ENCODE data around the gene VWA5B2.
"Not testable (repeated sequence)": the region's sequence is repeated elsewhere in the genome, so short reads cannot be mapped to it uniquely, and the experiment has no call there.

VWA5B2 gene

GRCh38 chr3:184248454-184249411, 19.3 kb downstream of the VWA5B2 start, which contains the start of gene ALG3:
ALG3 (minus strand) TSS chr3:184248962; CDS start chr3:184248940, 22 bp downstream.
- DNase-seq: peak; percentile 81

GRCh38 chr3:184249412-184250166, 20.2 kb downstream of the VWA5B2 start, which contains the start of gene EEF1AKMT4:
EEF1AKMT4 (plus strand) TSS chr3:184249672; CDS start chr3:184249695, 23 bp downstream.
- peak; percentile 99 for DNase-seq

- peak; percentile 90 for DNase-seq
Observed at GRCh38 chr3:184250167-184250828, 20.9 kb downstream of the VWA5B2 start.

GRCh38 chr3:184255291-184256039, 26.1 kb downstream of the VWA5B2 start:
- no peak for DNase-seq

- no peak for DNase-seq
Observed at GRCh38 chr3:184257083-184257915, 27.9 kb downstream of the VWA5B2 start.

GRCh38 chr3:184258926-184259325, 29.5 kb downstream of the VWA5B2 start:
- DNase-seq: no peak

GRCh38 chr3:184259396-184259877, 30.1 kb downstream of the VWA5B2 start:
- no peak for DNase-seq

- DNase-seq: peak; percentile 27
Observed at GRCh38 chr3:184259878-184260723, 30.7 kb downstream of the VWA5B2 start.

- DNase-seq: peak; percentile 27
Observed at GRCh38 chr3:184260724-184261269, 31.4 kb downstream of the VWA5B2 start.

- peak; percentile 85 for DNase-seq
Observed at GRCh38 chr3:184261270-184261853, 32.0 kb downstream of the VWA5B2 start, which contains the start of gene CAMK2N2. CAMK2N2 (minus strand) TSS chr3:184261553; CDS start chr3:184261285, 268 bp downstream.

GRCh38 chr3:184261854-184262763, 32.7 kb downstream of the VWA5B2 start:
- peak; percentile 70 for DNase-seq

GRCh38 chr3:184262764-184263179, 33.4 kb downstream of the VWA5B2 start:
- no peak for DNase-seq

- not testable (repeated sequence) for DNase-seq
Observed at GRCh38 chr3:184267249-184267648, 37.9 kb downstream of the VWA5B2 start.

- no peak for DNase-seq
Observed at GRCh38 chr3:184272269-184272668, 42.9 kb downstream of the VWA5B2 start.

- DNase-seq: no peak
Observed at GRCh38 chr3:184275381-184275701, 46.0 kb downstream of the VWA5B2 start.

- DNase-seq: no peak
Observed at GRCh38 chr3:184275961-184276910, 46.9 kb downstream of the VWA5B2 start, which contains the start of gene ECE2. ECE2 (plus strand) TSS chr3:184276022; CDS start chr3:184276154, 132 bp downstream.

GRCh38 chr3:184277366-184277765, 48.0 kb downstream of the VWA5B2 start:
- no peak for DNase-seq

All from NCI-H1092 treated with DMSO at 0.1 percent for 48 hours (cell line).